Spleen (tissue), 11 donors: ENCODE data around the gene RNASE9. TPM values are rescaled to one million over a fixed set of nuclear protein-coding genes. Genes with fewer than 3 reads are reported as not detected.

Experiments used
- DNase-seq: peaks from one replicate; pipeline ENCODE4 v3.0.0-alpha.2; 2020
- H3K27ac ChIP-seq, 8 donors: fragments of 200-600 bp; sonication (generic) in 7 of 8; 1 replicate in 4 of 8; 2 replicates in 4 of 8; pipeline versions ENCODE4 v1.5.0 to v1.8.0; 2016 to 2021; ENCODE audit warnings: inconsistent platforms in 4 of 8, mild to moderate bottlenecking in 4 of 8, moderate library complexity in 1 of 8
- H3K27me3 ChIP-seq, 7 donors: fragments of 200-600 bp; sonication (generic) in 6 of 7; replicated peaks in 1 of 7; 1 replicate in 4 of 7; 2 replicates in 3 of 7; pipeline versions ENCODE4 v1.5.0 to v1.8.0; 2016 to 2021; ENCODE audit warnings: inconsistent platforms in 3 of 7, mild to moderate bottlenecking in 1 of 7
- H3K36me3 ChIP-seq, 6 donors: fragments of 200-600 bp; sonication (generic) in 5 of 6; 1 replicate in 4 of 6; 2 replicates in 2 of 6; pipeline versions ENCODE4 v1.5.0 to v1.8.0; 2016 to 2021; ENCODE audit warnings: inconsistent platforms in 2 of 6
- H3K4me1 ChIP-seq, 6 donors: fragments of 200-600 bp; sonication (generic) in 5 of 6; 1 replicate in 3 of 6; 2 replicates in 3 of 6; pipeline versions ENCODE4 v1.5.0 to v1.8.0; 2016 to 2021; ENCODE audit warnings: inconsistent platforms in 3 of 6
- H3K4me3 ChIP-seq, 8 donors: fragments of 200-600 bp; sonication (generic) in 7 of 8; 1 replicate in 4 of 8; 2 replicates in 4 of 8; pipeline versions ENCODE4 v1.5.0 to v1.8.0; 2016 to 2021; ENCODE audit warnings: inconsistent platforms in 4 of 8, mild to moderate bottlenecking in 4 of 8, moderate library complexity in 2 of 8
- H3K9me3 ChIP-seq, 8 donors: fragments of 200-600 bp; sonication (generic) in 7 of 8; 1 replicate in 4 of 8; 2 replicates in 4 of 8; pipeline versions ENCODE4 v1.5.0 to v1.8.0; 2016 to 2021; ENCODE audit warnings: inconsistent platforms in 4 of 8
- POLR2A ChIP-seq, 3 donors: fragments of 450-650 bp; IDR thresholded peaks; one replicate each; pipeline ENCODE4 v1.5.1; 2017; ENCODE audit warnings: antibody characterized with exemption in 3 of 3, mild to moderate bottlenecking in 1 of 3
- POLR2AphosphoS5 ChIP-seq, 3 donors: sonication (generic); formaldehyde crosslinking; IDR thresholded peaks; one replicate each; pipeline ENCODE4 v1.5.1; 2017; ENCODE audit warnings: antibody characterized with exemption in 3 of 3
- WGBS, 5 donors: extraction: QIAGEN DNeasy Blood & Tissue Kit in 3 of 5; methylation state at CpG; one replicate each; pipeline versions ENCODE4 v1.1.5 to v1.1.7; 2013 to 2018; 5-methylcytosine and 5-hydroxymethylcytosine counted together
- intact Hi-C: fragments of 100-400 bp; cut with DNase I; formaldehyde crosslinking; loops from one replicate; pipeline ENCODE4 v1.15.0; 2023; ENCODE audit warnings: low total_unique reads
- polyA plus RNA-seq, 3 donors: library from polyadenylated mRNA; stranded (reverse); fragments of 200-250 nt; gene quantifications; one replicate each; pipeline ENCODE4 v1.2.1, GENCODE V29; 2013
- total RNA-seq, 7 donors: library from RNA; depleted of rRNA in 3 of 7; stranded (reverse); fragments of >200 nt in 3 of 7; fragmentation: NEBNext Ultra II Directional in 4 of 7; extraction: Animal tissue kit (Norgen Biotek cat#: 25700) in 4 of 7; gene quantifications; one replicate each; pipeline versions ENCODE4 v1.1.0 to v1.2.1, GENCODE V29; 2016 to 2021
- TF ChIP-seq, protein P1 (sequence below), 11 experiments: fragments of 200-600 bp in 7 of 11; fragments of 450-650 bp in 4 of 11; sonication (generic) in 4 of 11; IDR thresholded peaks in 8 of 11; conservative IDR thresholded peaks in 3 of 11; 1 replicate in 7 of 11; 2 replicates in 4 of 11; pipeline versions ENCODE4 v1.4.0 to v1.8.0; 2016 to 2021; ENCODE audit warnings: antibody characterized with exemption in 11 of 11, inconsistent platforms in 4 of 11, mild to moderate bottlenecking in 1 of 11
- donor health status: healthy with polysubstance abuse.
- donor health status: DM: no; HTN: no; CAD: no; lungs with moderate emphysema.
- donor health status: DM: no; HTN: no; CAD: no.
- donor health status: Bipolar disorder and iron deficiency.
- donor health status: healthy.
- donor health status: DM: no; HTN: no; CAD: no.
- donor health status: DM: yes; HTN: yes; CAD: no.

Gene RNASE9
- total and polyA plus RNA-seq, 10 donors = not detected

DNA sequence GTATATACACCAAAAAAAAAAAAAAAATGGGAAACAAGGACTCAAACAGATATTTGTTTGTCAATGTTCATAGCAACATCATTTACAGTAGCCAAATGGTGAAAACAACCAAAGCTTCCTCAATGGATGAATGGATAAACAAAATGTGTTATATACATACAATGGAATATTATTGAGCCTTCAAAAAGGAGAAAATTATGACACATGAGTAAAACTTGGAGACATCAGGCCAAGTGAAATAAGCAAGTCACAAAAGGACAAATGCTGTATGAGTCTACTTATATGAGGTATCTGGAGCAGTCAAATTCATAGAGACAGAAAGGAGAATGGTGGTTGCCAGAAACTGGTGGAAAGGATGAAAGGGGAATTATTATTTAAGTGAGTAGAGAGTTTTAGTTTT is 7.8 kb downstream of the RNASE9 start:
- no peak for DNase-seq
- TF ChIP-seq POLR2AphosphoS5 (IDR thresholded peaks at IDR 0.05) = no peak
- TF ChIP-seq, protein P1, sequence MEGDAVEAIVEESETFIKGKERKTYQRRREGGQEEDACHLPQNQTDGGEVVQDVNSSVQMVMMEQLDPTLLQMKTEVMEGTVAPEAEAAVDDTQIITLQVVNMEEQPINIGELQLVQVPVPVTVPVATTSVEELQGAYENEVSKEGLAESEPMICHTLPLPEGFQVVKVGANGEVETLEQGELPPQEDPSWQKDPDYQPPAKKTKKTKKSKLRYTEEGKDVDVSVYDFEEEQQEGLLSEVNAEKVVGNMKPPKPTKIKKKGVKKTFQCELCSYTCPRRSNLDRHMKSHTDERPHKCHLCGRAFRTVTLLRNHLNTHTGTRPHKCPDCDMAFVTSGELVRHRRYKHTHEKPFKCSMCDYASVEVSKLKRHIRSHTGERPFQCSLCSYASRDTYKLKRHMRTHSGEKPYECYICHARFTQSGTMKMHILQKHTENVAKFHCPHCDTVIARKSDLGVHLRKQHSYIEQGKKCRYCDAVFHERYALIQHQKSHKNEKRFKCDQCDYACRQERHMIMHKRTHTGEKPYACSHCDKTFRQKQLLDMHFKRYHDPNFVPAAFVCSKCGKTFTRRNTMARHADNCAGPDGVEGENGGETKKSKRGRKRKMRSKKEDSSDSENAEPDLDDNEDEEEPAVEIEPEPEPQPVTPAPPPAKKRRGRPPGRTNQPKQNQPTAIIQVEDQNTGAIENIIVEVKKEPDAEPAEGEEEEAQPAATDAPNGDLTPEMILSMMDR (IDR thresholded peaks at IDR 0.05 in 8 of 11, conservative IDR thresholded peaks at IDR 0.05 in 3 of 11) = no peak
- TF ChIP-seq POLR2A (IDR thresholded peaks at IDR 0.05) = no peak
- H3K27ac ChIP-seq = no peak overlapping the region
- no peaks in the 10 kb centered on the region for H3K4me1 ChIP-seq
- H3K36me3 ChIP-seq = no peaks in the 10 kb centered on the region
- no peaks in the 10 kb centered on the region for H3K9me3 ChIP-seq
- intact Hi-C loops = no loop called here
- H3K4me3 ChIP-seq = no peak overlapping the region
- H3K27me3 ChIP-seq = no peaks in the 10 kb centered on the region

DNA sequence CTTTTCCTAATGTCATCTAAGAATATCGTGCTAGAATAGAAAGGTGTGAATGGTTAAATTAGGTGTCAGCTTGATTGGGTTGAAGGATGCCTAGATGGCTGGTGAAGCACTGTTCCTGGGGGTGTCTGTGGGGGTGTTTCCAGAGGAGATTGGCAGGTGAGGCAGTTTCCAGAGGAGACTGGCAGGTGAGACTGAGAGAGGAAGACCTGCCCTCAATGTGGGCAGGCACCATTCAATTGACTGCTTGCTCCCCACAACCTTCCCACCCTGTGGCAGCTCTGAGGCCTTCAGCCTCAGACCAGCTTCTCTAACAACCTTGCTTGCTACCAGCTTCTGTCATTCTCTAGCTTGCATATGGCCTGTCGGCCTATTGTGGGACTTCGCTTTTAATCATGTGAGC is 9.2 kb downstream of the RNASE9 start:
- Histone ChIP-seq H3K36me3 (no peaks in the 10 kb centered on the region), H3K4me3 (no peak overlapping the region), H3K27me3 (no peaks in the 10 kb centered on the region), H3K4me1 (no peaks in the 10 kb centered on the region), H3K27ac (no peak overlapping the region), H3K9me3 (no peaks in the 10 kb centered on the region)
- 92 to 97% (median 94%) methylated on average over 3 of the region's 3 CpGs for WGBS, 5 donors
- TF ChIP-seq POLR2A (IDR thresholded peaks at IDR 0.05) (no peak), POLR2AphosphoS5 (IDR thresholded peaks at IDR 0.05) (no peak)
- TF ChIP-seq, protein P1 (IDR thresholded peaks at IDR 0.05 in 8 of 11, conservative IDR thresholded peaks at IDR 0.05 in 3 of 11) = no peak
- intact Hi-C loops = no loop called here
- no peak for DNase-seq

DNA sequence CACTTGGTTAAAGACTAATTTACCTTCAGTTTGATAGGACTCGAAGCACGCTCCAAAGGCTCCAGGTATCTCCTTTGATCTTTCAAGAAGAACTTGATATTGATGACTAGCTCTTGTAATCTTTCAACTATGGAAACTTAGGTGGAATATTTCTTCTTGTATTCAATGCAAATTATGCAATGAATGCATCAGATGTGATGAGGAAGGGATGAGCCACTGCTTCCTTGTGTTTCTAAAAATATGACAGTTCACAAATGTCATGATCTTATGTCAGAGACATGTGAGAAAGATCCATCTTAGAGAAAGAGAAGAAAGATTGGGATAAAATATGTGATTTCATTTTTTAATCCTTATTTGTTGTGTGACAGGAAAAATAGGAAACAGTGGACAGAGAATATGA is 9.9 kb downstream of the RNASE9 start:
- intact Hi-C loops = no loop called here
- no peak overlapping the region for H3K4me3 ChIP-seq
- H3K36me3 ChIP-seq = no peaks in the 10 kb centered on the region
- no peak for DNase-seq
- no peaks in the 10 kb centered on the region for H3K27me3 ChIP-seq
- H3K4me1 ChIP-seq = no peaks in the 10 kb centered on the region
- H3K27ac ChIP-seq = no peak overlapping the region
- WGBS, 5 donors = 94 to 97% (median 96%) methylated on average over 2 of the region's 2 CpGs
- no peaks in the 10 kb centered on the region for H3K9me3 ChIP-seq
- TF ChIP-seq, protein P1 (IDR thresholded peaks at IDR 0.05 in 8 of 11, conservative IDR thresholded peaks at IDR 0.05 in 3 of 11) = no peak
- TF ChIP-seq POLR2A (IDR thresholded peaks at IDR 0.05) = no peak
- no peak for TF ChIP-seq POLR2AphosphoS5 (IDR thresholded peaks at IDR 0.05)

DNA sequence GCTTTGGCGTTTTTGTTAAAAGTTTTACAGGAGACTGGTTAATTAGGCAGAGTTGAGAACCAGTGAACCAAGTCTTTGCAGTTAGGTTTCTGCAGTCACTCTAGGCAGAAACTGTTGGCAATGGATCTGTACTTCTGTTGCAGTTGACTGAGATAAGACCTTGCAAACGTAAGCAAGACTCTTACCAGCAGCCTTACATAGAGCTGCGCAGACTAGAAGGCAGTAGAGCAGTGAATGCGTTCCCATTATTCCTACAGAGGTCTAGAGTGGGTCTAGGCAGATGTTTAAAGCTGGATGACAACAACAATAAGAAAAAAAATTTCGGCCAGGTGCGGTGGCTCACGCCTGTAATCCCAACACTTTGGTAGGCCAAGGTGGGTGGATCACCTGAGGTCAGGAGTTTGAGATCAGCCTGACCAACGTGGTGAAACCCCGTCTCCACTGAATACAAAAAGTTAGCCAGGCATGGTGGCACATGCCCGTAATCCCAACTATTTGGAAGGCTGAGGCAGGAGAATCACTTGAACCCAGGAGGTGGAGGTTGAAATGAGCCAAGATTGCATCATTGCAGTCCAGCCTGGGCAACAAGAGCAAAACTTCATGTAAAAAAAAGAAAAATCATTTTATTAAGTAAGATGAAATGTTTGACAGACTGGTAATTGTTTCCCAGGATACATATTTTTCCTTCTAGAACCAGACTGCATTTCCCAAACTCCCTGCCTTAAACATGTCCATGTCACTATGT is 12.3 kb downstream of the RNASE9 start:
- WGBS, 5 donors = 87 to 97% (median 91%) methylated on average over 10 of the region's 10 CpGs
- TF ChIP-seq POLR2A (IDR thresholded peaks at IDR 0.05) (no peak), POLR2AphosphoS5 (IDR thresholded peaks at IDR 0.05) (no peak)
- TF ChIP-seq, protein P1 (IDR thresholded peaks at IDR 0.05 in 8 of 11, conservative IDR thresholded peaks at IDR 0.05 in 3 of 11) = no peak
- intact Hi-C loops = no loop called here
- no peak overlapping the region for H3K4me3 ChIP-seq
- no peaks in the 10 kb centered on the region for H3K27me3 ChIP-seq
- H3K4me1 ChIP-seq = no peaks in the 10 kb centered on the region
- no peak for DNase-seq
- H3K27ac ChIP-seq = no peak overlapping the region
- H3K9me3 ChIP-seq = no peaks in the 10 kb centered on the region
- no peaks in the 10 kb centered on the region for H3K36me3 ChIP-seq
